Neural cell (in vitro differentiated cells): Measurements from ENCODE around the gene ILF2. TPM values are rescaled to one million over a fixed set of nuclear protein-coding genes. Genes with fewer than 3 reads are reported as not detected.
"Not testable (repeated sequence)": the region's sequence is repeated elsewhere in the genome, so short reads cannot be mapped to it uniquely, and the experiment has no call there.

Experiments used
- H2AFZ ChIP-seq: fragments of 200-600, 300-800 bp; sonication (generic), shearing (Covaris generic); 2 replicates; pipeline ENCODE4 v1.6.0; 2014; ENCODE audit warnings: low read depth, mild to moderate bottlenecking, antibody characterized with exemption, low read length, moderate library complexity
- H3F3A ChIP-seq: fragments of 200-600 bp; shearing (Covaris generic); 2 replicates; pipeline ENCODE4 v1.6.1; 2016; ENCODE audit warnings: mild to moderate bottlenecking, moderate library complexity, mixed read lengths, antibody characterized with exemption, low read length; ENCODE audit not compliant: insufficient read depth, poor library complexity, severe bottlenecking
- H3K27ac ChIP-seq: fragments of 200-600, 300-800 bp; sonication (generic), shearing (Covaris generic); 2 replicates; pipeline ENCODE4 v1.5.1; 2014; ENCODE audit warnings: mild to moderate bottlenecking, low read length, moderate library complexity
- H3K27me3 ChIP-seq: fragments of 300-800, 200-600 bp; sonication (generic), shearing (Covaris generic); 2 replicates; pipeline ENCODE4 v1.6.0; 2014; ENCODE audit warnings: mild to moderate bottlenecking, low read depth, low read length, moderate library complexity; ENCODE audit not compliant: insufficient read depth
- H3K36me3 ChIP-seq: fragments of 300-800, 200-600 bp; sonication (generic), shearing (Covaris generic); 2 replicates; pipeline ENCODE4 v1.5.1; 2014; ENCODE audit warnings: mild to moderate bottlenecking, antibody characterized with exemption, low read length, moderate library complexity; ENCODE audit not compliant: insufficient read depth
- H3K4me2 ChIP-seq: fragments of 300-800, 200-600 bp; sonication (generic), shearing (Covaris generic); 2 replicates; pipeline ENCODE4 v1.6.0; 2014; ENCODE audit warnings: mild to moderate bottlenecking, low read length
- H3K4me3 ChIP-seq: fragments of 300-800, 200-600 bp; sonication (generic), shearing (Covaris generic); 2 replicates; pipeline ENCODE4 v1.5.1; 2014; ENCODE audit warnings: mild to moderate bottlenecking, low read length, moderate library complexity
- H3K79me2 ChIP-seq: fragments of 200-600 bp; shearing (Covaris generic); replicated peaks from 2 replicates; pipeline ENCODE4 v1.6.0; 2014; ENCODE audit warnings: mild to moderate bottlenecking, low read length, moderate library complexity; ENCODE audit not compliant: insufficient read depth
- H3K9ac ChIP-seq: fragments of 300-800, 200-600 bp; sonication (generic), shearing (Covaris generic); 2 replicates; pipeline ENCODE4 v1.6.1; 2016; ENCODE audit warnings: mild to moderate bottlenecking, low read length, mixed read lengths
- H3K9me2 ChIP-seq: fragments of 200-600 bp; shearing (Covaris generic); 2 replicates; pipeline ENCODE4 v1.6.1; 2016; ENCODE audit warnings: mild to moderate bottlenecking, low read length, mixed read lengths; ENCODE audit not compliant: insufficient read depth
- H3K9me3 ChIP-seq: fragments of 200-600, 300-800 bp; sonication (generic), shearing (Covaris generic); 2 replicates; pipeline ENCODE4 v1.6.1; 2016; ENCODE audit warnings: mild to moderate bottlenecking, mixed run types, low read length, moderate library complexity, mixed read lengths
- H4K20me1 ChIP-seq: fragments of 200-600 bp; shearing (Covaris generic); 2 replicates; pipeline ENCODE4 v1.6.1; 2016; ENCODE audit warnings: mild to moderate bottlenecking, mixed run types; ENCODE audit not compliant: insufficient read depth
- EP300 ChIP-seq: fragments of 450-650 bp; conservative IDR thresholded peaks from 2 replicates; pipeline ENCODE4 v1.6.1; 2014; ENCODE audit warnings: antibody characterized with exemption, mild to moderate bottlenecking, moderate library complexity; ENCODE audit not compliant: poor library complexity, severe bottlenecking
- EZH2 ChIP-seq: fragments of 200-600, 300-800 bp; shearing (Covaris generic), sonication (generic); IDR thresholded peaks from 2 replicates; pipeline ENCODE4 v1.6.1; 2014; ENCODE audit warnings: antibody characterized with exemption, low read length, borderline replicate concordance, mild to moderate bottlenecking; ENCODE audit not compliant: insufficient read depth, poor library complexity, severe bottlenecking
- MXI1 ChIP-seq: fragments of 450-650 bp; conservative IDR thresholded peaks from 2 replicates; pipeline ENCODE4 v1.6.1; 2014; ENCODE audit warnings: antibody characterized with exemption, mild to moderate bottlenecking; ENCODE audit not compliant: poor library complexity, severe bottlenecking
- POLR2AphosphoS5 ChIP-seq: IDR thresholded peaks from 2 replicates; pipeline ENCODE4 v1.6.1; 2012
- RAD21 ChIP-seq: fragments of 450-650 bp; conservative IDR thresholded peaks from 2 replicates; pipeline ENCODE4 v1.6.1; 2014; ENCODE audit warnings: antibody characterized with exemption, mild to moderate bottlenecking, moderate library complexity
- SMC3 ChIP-seq: fragments of 450-650 bp; conservative IDR thresholded peaks from 2 replicates; pipeline ENCODE4 v1.6.1; 2014; ENCODE audit warnings: antibody characterized with exemption, mild to moderate bottlenecking, moderate library complexity; ENCODE audit not compliant: poor library complexity
- TAF1 ChIP-seq: IDR thresholded peaks from 2 replicates; pipeline ENCODE4 v1.6.1; 2012; ENCODE audit warnings: low read depth
- polyA plus RNA-seq: library from polyadenylated mRNA; depleted of rRNA; stranded (reverse); fragments of >200 nt; gene quantifications from 2 replicates; pipeline ENCODE4 v1.2.3, GENCODE V29; 2014
- TF ChIP-seq, protein P1 (sequence below): IDR thresholded peaks from 2 replicates; pipeline ENCODE4 v1.6.1; 2012; ENCODE audit warnings: borderline replicate concordance
- TF ChIP-seq, protein P2 (sequence below): fragments of 450-650 bp; IDR thresholded peaks from 2 replicates; pipeline ENCODE4 v1.5.1; 2014; ENCODE audit warnings: antibody characterized with exemption, mild to moderate bottlenecking, moderate library complexity; ENCODE audit not compliant: poor library complexity, severe bottlenecking

ILF2 gene
- polyA plus RNA-seq, 1 donor from 2014 or later, result 410 TPM

DNA sequence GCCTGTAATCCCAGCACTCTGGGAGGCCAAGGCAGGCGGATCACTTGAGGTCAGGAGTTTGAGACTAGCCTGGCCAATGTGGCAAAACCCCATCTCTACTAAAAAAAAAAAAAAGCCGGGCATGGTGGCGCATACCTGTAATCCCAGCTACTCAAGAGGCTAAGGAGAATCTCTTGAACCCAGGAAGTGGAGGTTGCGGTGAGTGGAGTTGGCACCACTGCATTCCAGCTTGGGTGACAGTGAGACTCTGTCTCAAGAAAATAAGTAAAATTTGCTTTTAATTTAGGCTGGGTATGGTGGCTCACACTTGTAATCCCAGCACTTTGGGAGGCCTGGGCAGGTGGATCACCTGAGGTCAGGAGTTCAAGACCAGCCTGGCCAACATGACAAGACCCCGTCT is 30.6 kb downstream of the ILF2 start:
- H3K9ac ChIP-seq, H3F3A ChIP-seq, H2AFZ ChIP-seq, H3K27me3 ChIP-seq, H3K27ac ChIP-seq, H3K4me2 ChIP-seq, H3K9me2 ChIP-seq, H3K9me3 ChIP-seq, H3K4me3 ChIP-seq, H4K20me1 ChIP-seq: not testable (repeated sequence)
- H3K36me3 ChIP-seq, result peaks cover 11% of the 10 kb centered on the region
- peaks cover 24% of the 10 kb centered on the region for H3K79me2 ChIP-seq

DNA sequence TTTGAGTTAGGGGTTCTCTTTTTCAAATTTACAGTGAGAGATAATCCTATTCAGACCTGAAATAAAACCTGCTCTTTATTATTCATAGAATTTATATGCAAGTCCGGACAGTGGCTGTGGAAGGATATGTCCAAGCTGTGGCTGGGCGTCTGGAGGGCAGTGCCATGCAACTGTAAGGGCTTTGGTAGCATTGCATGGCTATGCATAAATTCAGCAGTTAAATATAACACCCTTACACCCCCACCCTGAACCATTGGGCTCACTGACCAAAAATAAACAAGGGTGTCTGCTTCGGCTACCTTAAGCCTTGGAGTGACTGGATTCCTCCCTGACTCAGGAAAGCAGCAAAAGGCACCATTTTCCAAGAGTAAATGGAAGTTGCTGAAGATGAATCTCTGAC is 31.5 kb downstream of the ILF2 start:
- Histone ChIP-seq H3K4me2 (no peak overlapping the region), H3K9ac (no peak overlapping the region), H3K9me3 (no peaks in the 10 kb centered on the region), H3K79me2 (peaks cover 34% of the 10 kb centered on the region), H2AFZ (no peak overlapping the region), H3K4me3 (no peak overlapping the region), H4K20me1 (no peaks in the 10 kb centered on the region), H3K9me2 (no peaks in the 10 kb centered on the region), H3K27ac (no peak overlapping the region), H3K27me3 (no peaks in the 10 kb centered on the region), H3F3A (no peaks in the 10 kb centered on the region), H3K36me3 (peaks cover 11% of the 10 kb centered on the region)
- no peak for TF ChIP-seq RAD21
- TF ChIP-seq TAF1, result no peak
- no peak for TF ChIP-seq EP300
- no peak for TF ChIP-seq MXI1
- TF ChIP-seq EZH2, result no peak
- no peak for TF ChIP-seq SMC3
- TF ChIP-seq POLR2AphosphoS5, result no peak
- TF ChIP-seq, protein P1, sequence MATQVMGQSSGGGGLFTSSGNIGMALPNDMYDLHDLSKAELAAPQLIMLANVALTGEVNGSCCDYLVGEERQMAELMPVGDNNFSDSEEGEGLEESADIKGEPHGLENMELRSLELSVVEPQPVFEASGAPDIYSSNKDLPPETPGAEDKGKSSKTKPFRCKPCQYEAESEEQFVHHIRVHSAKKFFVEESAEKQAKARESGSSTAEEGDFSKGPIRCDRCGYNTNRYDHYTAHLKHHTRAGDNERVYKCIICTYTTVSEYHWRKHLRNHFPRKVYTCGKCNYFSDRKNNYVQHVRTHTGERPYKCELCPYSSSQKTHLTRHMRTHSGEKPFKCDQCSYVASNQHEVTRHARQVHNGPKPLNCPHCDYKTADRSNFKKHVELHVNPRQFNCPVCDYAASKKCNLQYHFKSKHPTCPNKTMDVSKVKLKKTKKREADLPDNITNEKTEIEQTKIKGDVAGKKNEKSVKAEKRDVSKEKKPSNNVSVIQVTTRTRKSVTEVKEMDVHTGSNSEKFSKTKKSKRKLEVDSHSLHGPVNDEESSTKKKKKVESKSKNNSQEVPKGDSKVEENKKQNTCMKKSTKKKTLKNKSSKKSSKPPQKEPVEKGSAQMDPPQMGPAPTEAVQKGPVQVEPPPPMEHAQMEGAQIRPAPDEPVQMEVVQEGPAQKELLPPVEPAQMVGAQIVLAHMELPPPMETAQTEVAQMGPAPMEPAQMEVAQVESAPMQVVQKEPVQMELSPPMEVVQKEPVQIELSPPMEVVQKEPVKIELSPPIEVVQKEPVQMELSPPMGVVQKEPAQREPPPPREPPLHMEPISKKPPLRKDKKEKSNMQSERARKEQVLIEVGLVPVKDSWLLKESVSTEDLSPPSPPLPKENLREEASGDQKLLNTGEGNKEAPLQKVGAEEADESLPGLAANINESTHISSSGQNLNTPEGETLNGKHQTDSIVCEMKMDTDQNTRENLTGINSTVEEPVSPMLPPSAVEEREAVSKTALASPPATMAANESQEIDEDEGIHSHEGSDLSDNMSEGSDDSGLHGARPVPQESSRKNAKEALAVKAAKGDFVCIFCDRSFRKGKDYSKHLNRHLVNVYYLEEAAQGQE, result no peak
- TF ChIP-seq, protein P2, sequence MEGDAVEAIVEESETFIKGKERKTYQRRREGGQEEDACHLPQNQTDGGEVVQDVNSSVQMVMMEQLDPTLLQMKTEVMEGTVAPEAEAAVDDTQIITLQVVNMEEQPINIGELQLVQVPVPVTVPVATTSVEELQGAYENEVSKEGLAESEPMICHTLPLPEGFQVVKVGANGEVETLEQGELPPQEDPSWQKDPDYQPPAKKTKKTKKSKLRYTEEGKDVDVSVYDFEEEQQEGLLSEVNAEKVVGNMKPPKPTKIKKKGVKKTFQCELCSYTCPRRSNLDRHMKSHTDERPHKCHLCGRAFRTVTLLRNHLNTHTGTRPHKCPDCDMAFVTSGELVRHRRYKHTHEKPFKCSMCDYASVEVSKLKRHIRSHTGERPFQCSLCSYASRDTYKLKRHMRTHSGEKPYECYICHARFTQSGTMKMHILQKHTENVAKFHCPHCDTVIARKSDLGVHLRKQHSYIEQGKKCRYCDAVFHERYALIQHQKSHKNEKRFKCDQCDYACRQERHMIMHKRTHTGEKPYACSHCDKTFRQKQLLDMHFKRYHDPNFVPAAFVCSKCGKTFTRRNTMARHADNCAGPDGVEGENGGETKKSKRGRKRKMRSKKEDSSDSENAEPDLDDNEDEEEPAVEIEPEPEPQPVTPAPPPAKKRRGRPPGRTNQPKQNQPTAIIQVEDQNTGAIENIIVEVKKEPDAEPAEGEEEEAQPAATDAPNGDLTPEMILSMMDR, result no peak

DNA sequence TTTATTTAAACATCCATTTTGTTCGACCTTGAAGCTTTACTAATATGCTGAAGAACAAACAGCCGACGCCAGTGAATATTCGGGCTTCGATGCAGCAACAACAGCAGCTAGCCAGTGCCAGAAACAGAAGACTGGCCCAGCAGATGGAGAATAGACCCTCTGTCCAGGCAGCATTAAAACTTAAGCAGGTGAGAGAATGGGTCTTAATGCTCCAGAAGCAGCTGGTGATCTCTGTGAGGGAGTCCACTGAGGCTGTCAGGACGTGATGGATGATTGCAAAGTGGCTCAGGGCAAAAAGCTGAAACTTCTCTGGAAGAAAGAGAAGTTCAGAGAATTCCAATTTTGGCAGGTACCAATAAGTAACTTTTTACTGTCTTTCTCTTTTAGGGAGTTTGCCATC is 32.5 kb downstream of the ILF2 start:
- Histone ChIP-seq H3K9me2 (no peaks in the 10 kb centered on the region), H3K9me3 (no peaks in the 10 kb centered on the region), H3K79me2 (peaks cover 36% of the 10 kb centered on the region), H3F3A (no peaks in the 10 kb centered on the region), H4K20me1 (no peaks in the 10 kb centered on the region), H2AFZ (no peak overlapping the region), H3K4me2 (no peak overlapping the region), H3K36me3 (peaks cover 11% of the 10 kb centered on the region), H3K9ac (no peak overlapping the region), H3K4me3 (no peak overlapping the region), H3K27ac (no peak overlapping the region), H3K27me3 (no peaks in the 10 kb centered on the region)
- TF ChIP-seq MXI1 (no peak), POLR2AphosphoS5 (no peak)
- TF ChIP-seq, protein P2, result no peak
